Stimulated activated CD8-positive, alpha-beta memory T cell treated with anti-CD3 and anti-CD28 coated beads, Interleukin-4, amount 100 ng/mL, for 1 hour (primary cell): ENCODE data around the gene MYLK2.
A peak's percentile ranks its signal among the peaks of the same experiment; 100 is the strongest.

Experiments used
- DNase-seq, 2 donors: peaks; one replicate each; pipeline ENCODE4 v3.0.0-alpha.2; 2020; ENCODE audit warnings: low read depth in 2 of 2, low spot score in 1 of 2

Gene MYLK2

DNA sequence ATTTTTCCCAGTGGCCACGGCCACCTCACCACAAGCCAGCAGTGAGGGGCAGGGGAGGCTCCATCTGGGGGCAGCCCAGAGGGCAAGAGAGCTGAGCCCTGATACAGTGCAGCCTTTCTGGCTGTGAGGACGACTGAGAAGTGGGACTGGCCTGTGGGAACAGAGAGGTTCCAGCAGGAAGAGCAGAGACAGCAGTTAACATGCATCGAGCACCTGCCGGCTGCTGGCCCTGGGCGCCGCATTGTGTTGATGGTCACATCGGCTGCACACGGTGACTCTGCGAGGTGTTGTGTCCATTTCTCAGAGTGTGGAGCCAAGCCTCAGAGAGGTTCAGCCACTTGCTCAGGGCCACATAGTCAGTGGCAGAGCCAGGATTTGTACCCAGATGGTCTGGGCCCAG is 16.4 kb downstream of the MYLK2 start:
- DNase-seq, result no peak

DNA sequence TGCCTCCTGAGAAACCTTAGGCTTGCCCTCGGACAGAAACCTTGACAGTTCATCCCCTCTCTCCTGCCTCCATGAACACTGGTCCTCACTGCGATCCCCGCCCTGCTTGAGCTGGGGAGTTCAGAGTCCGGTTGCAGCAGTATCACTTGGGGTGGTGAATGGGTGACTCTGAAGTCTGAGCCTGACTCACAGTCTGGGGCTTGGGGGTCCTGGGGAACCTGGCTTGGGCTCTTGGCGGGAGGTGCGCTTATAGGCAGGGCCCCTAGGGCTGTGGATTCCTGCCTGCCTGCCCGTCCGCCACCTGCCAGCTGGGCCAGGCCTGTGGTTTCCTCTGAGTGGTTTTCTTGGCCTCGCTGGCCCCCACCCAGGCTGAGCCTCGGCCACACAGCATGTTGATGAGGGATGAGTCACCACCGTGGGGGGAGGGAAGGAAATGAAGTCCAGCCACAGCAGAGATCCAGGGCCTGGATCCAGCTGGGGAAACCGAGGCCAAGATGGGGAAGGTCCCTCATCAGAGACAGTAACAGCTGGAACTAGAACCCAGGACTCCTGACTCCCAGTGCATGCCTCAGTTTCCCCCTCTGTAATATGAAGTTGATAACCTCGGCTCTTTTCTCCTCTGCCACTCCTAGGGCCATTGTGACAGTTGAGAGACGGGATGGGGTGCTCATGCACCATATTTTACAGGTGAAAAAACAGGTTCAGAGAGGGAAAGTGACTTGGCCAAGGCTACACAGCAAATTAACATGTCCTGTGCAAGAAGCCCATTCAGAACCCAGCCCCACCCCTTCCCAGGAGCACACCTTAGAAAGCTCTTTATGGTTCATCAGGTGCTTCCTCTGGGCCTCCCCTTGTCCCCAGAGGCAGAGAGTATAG is 17.1 kb downstream of the MYLK2 start:
- peak in 1 of 2 donors; percentile 6 for DNase-seq

DNA sequence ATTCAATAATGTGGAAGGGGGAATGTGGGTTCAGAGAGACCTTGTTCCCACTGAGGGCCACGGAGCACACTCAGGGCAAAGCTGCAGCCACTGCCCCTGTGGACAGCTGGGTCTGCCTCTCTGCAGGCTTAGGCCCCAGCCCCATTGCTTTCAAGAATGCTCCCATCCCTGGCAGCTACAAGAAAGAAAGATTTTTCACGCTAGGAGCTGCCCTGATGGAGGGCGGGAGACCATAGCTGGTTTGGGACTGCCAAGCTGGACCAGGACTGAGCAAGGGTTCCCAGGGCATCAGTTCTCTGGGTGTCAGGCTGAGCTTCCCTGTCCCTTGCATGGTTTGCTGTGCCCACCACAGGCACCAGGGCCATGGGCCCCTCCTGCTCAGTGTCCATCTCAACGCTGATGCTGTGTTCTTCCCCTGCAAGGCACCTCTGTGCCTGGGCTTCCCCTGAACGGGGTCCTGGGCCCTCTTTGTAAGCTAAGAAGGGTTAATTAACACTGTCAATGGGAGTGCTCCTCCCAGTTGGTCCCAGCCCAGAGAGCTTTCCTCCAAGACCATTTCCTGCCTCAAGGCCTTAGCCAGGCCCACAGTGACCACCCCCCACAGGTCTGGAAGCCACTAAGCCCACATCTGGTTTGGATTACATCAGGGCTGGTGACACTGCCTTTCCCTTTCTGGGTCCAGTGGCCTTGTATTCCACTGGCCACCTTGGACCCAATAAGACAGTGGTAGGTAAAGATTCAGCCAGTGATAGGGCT is 17.9 kb downstream of the MYLK2 start:
- no peak for DNase-seq

DNA sequence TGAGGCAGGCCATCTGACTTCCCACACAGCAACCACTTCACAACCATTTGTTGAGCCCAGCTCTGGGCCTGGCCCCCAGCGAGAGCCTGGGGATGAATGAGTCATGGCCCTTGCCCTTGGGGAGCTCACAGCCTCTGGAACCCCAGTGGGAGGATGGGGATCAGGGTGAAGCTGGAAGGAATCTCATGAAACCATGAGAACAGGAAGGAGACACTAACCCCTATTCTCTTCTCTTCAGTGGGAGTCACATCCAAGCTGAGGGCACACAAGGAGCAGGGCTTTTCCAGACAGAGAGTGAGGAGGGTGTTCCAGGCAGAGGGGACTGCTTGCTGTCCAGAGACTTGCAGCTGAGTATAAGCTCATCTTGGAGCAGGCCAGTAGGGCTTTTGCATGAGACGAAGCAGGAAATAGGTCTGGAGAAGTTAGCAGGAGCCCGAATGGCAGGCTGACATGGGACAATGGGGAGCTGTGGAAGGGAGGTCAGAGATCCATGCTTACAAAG is 18.8 kb downstream of the MYLK2 start:
- DNase-seq, result no peak

DNA sequence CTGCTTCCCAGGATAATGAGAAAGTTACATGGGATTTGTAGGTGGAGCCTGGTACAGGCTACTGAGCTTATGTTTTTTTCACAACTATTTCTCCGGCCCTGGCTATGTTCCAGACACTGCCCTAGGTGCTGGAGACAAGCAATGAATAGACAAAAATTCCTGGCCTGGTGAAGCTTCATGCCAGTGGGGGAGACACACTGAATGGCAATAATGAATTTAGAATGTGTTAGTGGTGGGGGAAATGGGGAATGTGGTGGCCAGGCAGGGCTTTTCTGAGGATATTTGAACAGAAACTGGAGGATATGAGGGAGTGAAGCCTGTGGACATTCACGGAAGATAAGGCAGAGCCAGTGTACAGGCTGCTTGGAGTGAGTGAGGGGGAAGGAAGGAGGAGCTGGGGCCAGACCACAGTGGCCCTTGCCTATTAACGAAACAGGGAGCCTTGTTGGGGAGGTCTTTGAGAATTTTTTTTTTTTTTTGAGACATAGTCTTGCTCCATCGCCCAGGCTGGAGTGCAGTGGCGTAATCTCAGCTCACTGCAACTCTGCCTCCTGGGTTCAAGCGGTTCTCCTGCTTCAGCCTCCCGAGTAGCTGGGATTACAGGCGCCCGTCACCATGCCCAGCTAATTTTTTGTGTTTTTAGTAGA is 19.6 kb downstream of the MYLK2 start:
- no peak for DNase-seq

DNA sequence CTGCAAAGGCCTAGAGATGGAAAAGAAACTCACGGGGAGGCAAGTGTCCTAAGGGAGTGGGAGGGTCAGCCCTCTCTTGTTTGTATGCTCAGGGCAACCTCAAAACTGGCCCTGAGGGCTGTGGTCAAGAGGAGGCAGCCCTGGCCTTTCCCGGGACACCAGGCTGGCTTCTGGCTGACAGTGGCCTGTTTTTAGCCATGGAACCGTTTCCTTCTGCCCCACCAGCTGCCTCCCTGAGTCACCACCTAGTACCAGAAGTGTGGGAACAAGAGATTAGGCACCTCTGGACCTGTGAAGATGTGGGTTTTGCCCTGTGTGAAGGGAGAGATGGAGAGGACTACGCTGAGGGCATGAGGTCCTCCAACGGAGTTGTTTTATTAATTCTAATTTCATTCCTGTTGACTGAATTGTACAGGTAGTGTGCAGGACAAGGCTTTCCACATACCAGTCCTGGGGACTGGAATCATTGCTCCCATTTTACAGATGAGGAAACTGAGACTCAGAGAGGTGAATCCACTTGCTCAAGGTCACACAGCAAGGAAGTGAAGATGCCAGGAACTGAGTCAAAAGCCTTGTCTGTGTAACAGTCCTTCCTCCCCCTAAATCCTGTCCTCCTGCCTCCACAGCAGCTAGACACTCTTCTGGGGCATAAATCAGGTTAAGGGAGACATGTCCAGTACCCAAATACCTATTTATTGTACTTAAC is 20.8 kb downstream of the MYLK2 start:
- no peak for DNase-seq

DNA sequence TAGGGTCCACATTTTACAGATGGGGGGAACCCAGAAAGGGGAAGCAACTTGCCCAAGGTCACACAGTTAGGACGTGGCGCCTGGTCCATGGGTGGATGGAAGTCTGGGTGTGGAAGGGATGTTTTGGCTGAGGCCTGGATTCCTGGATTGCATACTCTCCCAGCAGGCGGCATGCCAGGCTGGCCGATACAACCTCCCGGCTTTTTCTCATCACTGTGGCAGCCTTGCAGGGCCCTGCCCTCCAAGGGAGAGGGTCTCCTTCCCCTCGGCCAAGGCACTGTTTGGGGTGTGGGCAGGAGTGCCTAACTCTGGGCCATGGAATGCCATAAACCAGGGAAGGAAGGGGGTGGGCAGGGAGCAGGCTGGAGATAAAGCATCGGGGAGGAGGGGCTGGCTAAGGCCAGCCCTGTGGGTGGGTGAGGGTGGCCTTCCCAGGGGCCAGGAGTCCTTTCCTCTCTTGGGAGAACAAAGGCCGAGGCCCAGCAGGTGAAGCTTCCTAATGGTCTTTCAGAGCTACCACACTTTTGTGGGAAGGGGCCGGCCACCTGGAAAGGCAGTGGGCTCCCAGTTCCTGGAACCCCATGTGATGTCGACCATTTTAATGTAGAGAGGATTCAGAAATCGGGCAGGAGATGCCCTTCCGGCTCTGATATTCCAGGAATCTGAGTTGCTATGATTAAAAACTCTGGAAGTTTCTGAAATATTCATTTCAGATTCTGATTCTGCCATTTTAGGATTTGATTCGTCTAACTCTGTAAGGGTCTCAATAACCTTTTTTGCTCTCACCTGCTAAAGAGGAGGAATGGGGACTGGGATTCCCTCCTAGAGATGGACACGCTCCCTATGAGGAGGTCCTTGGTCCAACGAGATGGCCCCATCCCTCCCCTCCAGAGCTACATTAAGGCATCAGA is 22.0 kb downstream of the MYLK2 start:
- DNase-seq, result no peak

DNA sequence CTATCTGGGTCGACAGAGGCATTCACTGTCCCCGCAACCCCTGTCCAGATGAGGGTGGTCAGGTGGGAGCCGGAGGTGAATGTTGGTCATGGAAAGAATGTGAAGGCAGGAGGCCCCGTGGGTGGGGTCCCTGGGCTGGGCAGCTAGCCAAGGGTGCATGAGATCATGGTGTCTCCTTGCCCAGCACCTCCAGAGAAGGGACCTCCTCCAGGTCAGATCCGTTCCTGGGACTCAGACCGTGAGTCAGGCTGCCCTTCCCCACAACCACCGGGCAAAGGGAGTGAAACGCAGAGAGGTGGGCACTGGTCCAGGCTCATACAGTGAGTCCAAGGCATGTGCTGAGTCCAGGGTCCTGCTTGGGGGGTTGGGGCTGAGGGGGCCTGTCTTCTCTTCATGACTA is 22.8 kb downstream of the MYLK2 start:
- no peak for DNase-seq

DNA sequence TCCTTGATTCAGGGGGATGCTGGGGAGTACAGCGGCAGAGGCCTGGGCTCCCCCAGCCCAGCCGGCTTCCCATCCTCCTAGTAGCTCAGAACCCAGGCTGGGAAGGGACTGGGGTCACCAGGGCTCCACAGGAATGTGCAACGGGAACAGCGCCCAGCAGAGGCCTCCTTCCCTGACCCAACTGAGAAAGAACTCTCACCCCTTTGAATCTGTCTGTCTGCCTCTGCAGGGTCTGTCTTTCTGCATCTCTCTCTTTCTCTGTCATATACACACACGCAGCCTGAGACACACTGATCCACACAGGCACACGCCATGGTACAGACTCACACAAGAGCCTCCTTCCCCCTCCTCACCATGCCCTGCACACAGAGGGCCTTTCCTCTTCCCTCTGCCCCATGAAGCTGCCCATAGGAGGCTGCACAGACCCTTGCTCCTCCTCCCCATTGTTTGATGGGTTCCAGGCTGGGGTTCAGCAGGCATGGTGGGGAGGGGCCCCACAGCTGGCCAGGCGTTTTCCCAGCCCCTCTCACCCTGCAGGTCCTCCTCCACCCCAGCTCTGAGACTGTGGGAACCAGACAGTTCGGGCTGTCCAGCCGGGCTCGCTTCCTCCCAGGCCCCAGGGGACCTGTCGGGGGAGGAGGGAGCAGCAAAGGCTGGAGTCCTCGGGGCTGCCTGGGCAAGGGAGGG is 23.5 kb downstream of the MYLK2 start:
- DNase-seq, result no peak

DNA sequence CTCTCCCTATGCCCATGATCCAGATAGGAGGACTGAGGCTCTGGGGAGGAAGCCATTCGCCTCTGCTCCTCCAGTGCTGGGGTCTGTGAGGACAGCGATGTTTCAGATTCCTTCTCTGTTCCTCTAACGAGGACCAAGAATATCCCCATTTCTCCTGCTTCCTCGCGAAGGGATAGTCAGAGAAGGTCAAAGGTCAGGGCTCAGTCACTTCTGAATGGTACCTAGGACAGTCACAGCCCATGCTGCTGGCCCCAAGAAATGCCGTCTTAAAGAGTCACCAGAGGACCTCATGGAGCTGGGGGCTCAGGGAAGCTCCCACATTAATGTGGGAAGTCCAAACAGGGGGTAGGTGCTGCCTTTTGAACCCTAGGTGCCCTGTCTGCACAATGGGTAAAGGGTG is 24.1 kb downstream of the MYLK2 start:
- no peak for DNase-seq

DNA sequence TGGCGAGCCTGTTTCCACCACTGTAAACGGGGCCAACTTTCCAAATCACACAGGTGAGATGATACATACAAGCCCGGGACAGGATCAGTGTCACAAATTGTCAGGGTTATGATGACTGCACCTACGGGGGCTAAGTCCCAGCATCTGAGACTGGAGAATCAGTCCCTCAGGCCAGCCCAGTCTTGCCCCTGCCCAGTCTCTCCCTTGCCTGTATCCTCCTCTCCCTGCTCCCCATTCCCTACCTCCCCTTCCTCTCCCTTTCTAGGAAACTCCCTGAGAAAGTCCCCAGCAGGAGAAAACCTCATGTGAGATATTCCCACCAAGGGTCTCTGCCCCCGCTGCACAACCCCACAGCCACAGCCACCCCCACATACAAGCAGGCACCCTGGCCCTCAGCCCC is 24.7 kb downstream of the MYLK2 start:
- no peak for DNase-seq

DNA sequence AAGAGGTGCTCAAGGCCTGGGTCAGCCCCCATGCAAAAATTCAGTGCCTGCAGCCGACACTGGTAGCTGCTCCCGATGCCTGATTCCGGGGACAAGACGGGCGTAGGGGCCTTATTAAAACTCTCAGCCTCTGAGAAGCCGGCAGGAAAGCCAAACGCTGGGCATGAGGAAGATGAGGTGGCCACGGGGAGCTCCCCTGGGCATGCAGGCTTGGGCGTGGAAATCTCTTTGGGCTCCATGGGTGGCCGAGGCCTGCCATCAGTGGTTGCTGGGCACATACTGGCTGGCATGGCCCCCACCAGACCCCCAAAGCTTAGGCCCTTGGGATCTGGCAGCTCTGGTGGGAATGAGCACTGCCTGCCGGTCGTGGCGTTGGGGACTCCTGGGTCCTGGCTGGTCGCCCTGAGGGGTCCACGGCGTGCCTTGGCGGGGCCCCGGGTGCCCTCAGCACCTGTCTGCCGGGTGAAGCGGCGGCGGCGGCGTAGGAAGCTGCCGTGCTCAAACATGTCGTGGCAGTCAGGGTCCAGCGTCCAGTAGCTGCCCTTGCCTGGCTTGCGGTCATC is 25.7 kb downstream of the MYLK2 start:
- no peak for DNase-seq

DNA sequence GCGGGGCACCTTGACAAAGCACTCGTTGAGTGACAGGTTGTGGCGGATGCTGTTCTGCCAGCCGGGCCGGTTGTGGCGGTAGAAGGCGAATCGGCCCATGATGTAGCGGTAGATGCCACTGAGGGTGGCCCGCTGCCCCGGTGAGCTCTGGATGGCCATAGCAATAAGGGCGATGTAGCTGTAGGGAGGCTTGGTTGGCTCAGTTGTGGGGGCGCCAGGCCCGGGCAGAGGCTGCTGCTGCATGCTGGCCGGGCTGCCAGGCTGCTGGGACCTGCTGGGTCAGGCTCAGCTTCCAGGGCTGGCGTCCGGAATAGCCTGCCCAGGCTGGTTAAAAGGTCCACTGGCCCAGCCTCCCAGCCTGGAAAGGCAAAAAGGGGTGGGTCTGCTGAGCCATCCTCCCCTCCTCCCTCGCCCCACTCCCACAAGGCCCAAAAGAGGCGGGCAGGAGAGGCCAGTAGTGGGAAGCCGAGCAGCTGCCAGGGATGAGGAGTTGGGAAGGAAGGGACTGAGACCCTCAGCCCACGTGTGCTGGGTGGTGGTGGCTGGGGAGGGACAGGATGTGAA is 26.2 kb downstream of the MYLK2 start, which contains the start of gene FOXS1:
Gene FOXS1, minus strand, starts transcription at position 305 of the 564 bp plus-strand sequence. Its CDS starts 62 bp downstream, at position 243.
- DNase-seq, result no peak

DNA sequence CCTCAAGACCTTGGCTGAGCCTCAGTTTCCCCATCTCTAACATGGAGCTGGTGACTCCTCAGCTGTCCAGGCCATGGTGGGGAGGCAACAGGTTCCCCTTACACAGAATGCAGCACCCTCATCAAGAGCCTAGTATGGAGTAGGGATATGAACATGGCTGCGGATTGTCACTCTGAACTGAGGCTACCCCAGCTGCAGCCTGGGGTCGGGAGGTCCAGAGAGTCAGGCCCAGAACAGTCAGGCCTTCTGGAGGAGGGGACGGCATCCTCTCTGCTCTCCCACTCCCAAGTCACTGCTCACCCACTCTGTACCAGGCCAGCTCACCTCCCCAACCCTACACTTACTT is 27.6 kb downstream of the MYLK2 start:
- no peak for DNase-seq

DNA sequence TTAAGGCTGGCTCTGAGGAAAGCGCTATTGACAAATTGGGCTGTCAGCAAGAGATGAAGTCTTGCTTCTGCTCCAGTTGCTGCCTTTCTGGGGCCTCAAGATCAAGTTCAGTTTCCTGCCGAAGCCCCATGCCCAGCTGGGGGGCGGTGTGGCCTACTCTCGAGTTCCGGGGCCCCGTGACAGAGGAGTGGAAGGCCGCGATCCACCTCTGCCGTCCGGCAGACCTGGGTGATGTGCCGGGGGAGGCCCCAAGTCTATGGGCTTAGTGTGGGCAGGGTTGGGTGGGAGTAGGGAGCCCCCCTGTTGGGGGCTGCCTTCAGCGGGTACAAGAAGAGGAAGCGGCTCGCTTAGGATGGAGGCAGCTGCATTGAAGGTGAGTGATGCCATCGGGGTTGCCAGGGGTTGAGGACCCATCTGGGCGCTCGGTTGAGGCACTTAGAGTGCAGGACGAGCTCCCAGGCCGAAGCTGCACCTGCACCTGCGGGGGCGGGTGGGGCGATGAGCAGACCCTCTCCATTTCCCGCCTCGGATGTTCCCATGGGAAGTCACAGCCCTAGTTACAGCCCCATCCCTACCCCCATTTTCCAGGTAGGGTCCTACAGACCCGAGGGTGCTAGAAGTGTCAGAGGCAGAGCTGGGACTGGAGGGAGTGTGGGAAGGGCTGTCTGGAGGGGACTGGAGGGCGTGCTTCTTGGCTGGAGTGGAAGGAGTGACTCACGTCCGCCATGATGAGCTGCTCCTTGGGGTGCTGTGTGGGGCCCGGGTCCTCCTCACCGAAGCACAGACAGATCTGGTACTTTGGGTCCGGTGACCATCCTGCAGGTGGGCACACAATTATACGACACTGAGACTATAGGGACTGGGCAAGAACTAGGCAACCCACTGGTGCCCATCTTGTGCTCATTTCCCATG is 29.2 kb downstream of the MYLK2 start:
- no peak for DNase-seq

DNA sequence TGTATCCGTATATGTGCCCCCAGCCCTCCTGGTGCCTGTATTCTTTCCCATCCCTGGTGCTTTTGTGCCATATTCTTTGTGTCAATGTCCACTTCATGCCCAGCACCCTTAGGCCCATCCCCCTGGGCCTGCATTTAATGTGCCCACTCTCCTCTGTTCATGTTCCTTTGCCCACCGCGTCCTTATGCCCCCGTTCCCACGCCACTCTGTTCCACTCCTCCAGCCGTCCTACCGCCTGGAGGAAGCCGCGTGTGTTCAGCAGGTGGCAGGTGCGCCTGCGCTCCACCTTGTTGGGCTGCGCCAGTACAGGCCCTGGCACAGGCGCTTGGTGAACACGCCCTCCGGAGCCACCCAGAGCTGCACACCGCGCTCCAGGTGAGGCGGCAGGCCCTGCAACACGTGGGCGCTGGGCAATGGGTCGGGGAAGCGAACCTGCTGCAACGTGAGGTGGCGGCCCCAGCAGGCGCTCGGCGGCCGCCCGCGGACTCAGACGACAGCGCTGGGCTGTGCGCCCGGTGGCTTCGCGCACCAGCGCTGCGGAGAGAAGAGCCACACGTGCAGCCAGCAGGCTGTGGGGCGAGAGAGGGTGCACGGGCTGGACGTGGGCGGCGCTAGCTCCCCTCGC is 30.3 kb downstream of the MYLK2 start:
- no peak for DNase-seq

DNA sequence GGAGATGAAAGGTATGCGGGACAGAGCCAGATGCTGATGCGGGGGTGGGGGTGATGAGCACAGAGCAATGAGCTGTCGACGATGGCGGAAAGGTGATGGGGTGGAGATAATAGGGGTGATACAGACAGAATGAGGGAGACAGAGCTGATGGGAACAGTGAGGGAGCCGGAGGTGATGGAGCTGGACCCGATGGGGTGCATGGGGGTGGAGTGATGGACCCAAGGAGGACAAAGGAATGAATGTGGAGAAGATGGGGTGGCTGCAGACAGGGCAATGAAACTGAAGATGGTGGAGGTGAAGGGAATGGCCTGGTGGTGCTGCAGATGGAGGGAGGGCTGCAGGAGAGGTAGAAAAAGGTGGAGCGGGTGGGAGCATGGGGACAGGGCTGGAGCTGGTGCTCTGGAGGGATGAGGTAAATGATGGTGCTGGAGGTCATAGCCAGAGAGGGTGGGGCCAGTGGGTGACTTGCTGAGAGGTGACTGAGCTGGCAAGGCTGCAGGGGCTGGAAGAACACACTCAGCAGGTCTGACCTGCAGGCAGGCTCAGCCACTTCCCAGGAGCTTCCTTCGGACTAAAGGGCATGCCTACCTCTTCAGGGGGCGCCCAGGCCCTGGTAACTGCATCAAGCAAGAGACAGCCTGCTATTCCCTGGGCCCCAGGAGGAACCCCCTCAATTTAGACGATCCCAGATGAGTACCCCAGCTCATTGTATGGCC is 32.2 kb downstream of the MYLK2 start:
- no peak for DNase-seq
